Measurements from ENCODE around the gene BRD1. TPM values are rescaled to one million over a fixed set of nuclear protein-coding genes. Genes with fewer than 3 reads are reported as not detected.

BRD1 gene
- total and polyA plus RNA-seq, 3 donors from 2014 or later, result 113 to 122 (median 114) TPM

GRCh38 chr22:49803737-49804375 lies 23.8 kb downstream of the BRD1 start:
- no peaks in the 10 kb centered on the region for H3K4me1 ChIP-seq
- H3K36me3 ChIP-seq (ENCODE audit: low read depth, missing control alignments), result no peaks in the 10 kb centered on the region
- TF ChIP-seq POLR2A (IDR thresholded peaks at IDR 0.05), result no peak
- TF ChIP-seq CTCF (IDR thresholded peaks at IDR 0.05), result no peak
- intact Hi-C loops (cut with DNase I; ENCODE audit: low total_unique reads), result no loop called here
- DNase-seq, result no peak
- no peaks in the 10 kb centered on the region for H3K27me3 ChIP-seq
- WGBS, 2 donors, result 85 to 91% methylated on average over 21 to 28 of the region's 28 CpGs
- no peak overlapping the region for H3K4me3 ChIP-seq
- H3K27ac ChIP-seq, result no peak overlapping the region
- H3K9me3 ChIP-seq, result no peaks in the 10 kb centered on the region

GRCh38 chr22:49803134-49803533 lies 24.5 kb downstream of the BRD1 start:
- no peak for DNase-seq
- Histone ChIP-seq H3K27ac (no peak overlapping the region), H3K9me3 (no peaks in the 10 kb centered on the region), H3K4me1 (no peaks in the 10 kb centered on the region), H3K27me3 (no peaks in the 10 kb centered on the region), H3K4me3 (no peak overlapping the region), H3K36me3 (ENCODE audit: low read depth, missing control alignments) (no peaks in the 10 kb centered on the region)
- WGBS, 2 donors, result 91 to 93% methylated on average over 14 to 18 of the region's 18 CpGs
- TF ChIP-seq POLR2A (IDR thresholded peaks at IDR 0.05), result no peak
- TF ChIP-seq CTCF (IDR thresholded peaks at IDR 0.05), result no peak
- intact Hi-C loops (cut with DNase I; ENCODE audit: low total_unique reads), result no loop called here

- WGBS, 2 donors, result 80 to 87% methylated on average over 16 to 18 of the region's 18 CpGs
- no peak overlapping the region for H3K4me3 ChIP-seq
- no peak overlapping the region for H3K27ac ChIP-seq
- H3K27me3 ChIP-seq, result no peaks in the 10 kb centered on the region
- H3K4me1 ChIP-seq, result no peaks in the 10 kb centered on the region
- H3K9me3 ChIP-seq, result no peaks in the 10 kb centered on the region
- DNase-seq, result no peak
- TF ChIP-seq CTCF (IDR thresholded peaks at IDR 0.05), result no peak
- TF ChIP-seq POLR2A (IDR thresholded peaks at IDR 0.05), result no peak
- intact Hi-C loops (cut with DNase I; ENCODE audit: low total_unique reads), result no loop called here
- H3K36me3 ChIP-seq (ENCODE audit: low read depth, missing control alignments), result no peaks in the 10 kb centered on the region
Measured at GRCh38 chr22:49801391-49802060, 26.1 kb downstream of the BRD1 start.

- no peak for DNase-seq
- H3K9me3 ChIP-seq, result no peaks in the 10 kb centered on the region
- no peaks in the 10 kb centered on the region for H3K4me1 ChIP-seq
- no peak for TF ChIP-seq CTCF (IDR thresholded peaks at IDR 0.05)
- TF ChIP-seq POLR2A (IDR thresholded peaks at IDR 0.05), result no peak
- H3K27ac ChIP-seq, result no peak overlapping the region
- no peaks in the 10 kb centered on the region for H3K36me3 ChIP-seq (ENCODE audit: low read depth, missing control alignments)
- no peaks in the 10 kb centered on the region for H3K27me3 ChIP-seq
- H3K4me3 ChIP-seq, result no peak overlapping the region
- intact Hi-C loops (cut with DNase I; ENCODE audit: low total_unique reads), result no loop called here
- 73 to 75% methylated on average over 22 to 29 of the region's 29 CpGs for WGBS, 2 donors
Measured at GRCh38 chr22:49800408-49801238, 27.1 kb downstream of the BRD1 start.
